ENCODE data around the gene BCAT1.
"Not testable (repeated sequence)": the region's sequence is repeated elsewhere in the genome, so short reads cannot be mapped to it uniquely, and the experiment has no call there.

Gene BCAT1

GRCh38 chr12:24926080-24926479, 22.8 kb downstream of the BCAT1 start:
- DNase-seq: not testable (repeated sequence)

- peak; percentile 3 for DNase-seq
These were observed 26.8 kb downstream of the BCAT1 start for GRCh38 chr12:24922090-24922489.

- DNase-seq: peak; percentile 3
These were observed 27.5 kb downstream of the BCAT1 start for GRCh38 chr12:24921251-24922038.

- no peak for DNase-seq
These were observed 28.8 kb downstream of the BCAT1 start for GRCh38 chr12:24920141-24920540.

GRCh38 chr12:24919346-24920001, 29.4 kb downstream of the BCAT1 start:
- no peak for DNase-seq

GRCh38 chr12:24918596-24918995, 30.3 kb downstream of the BCAT1 start:
- no peak for DNase-seq

GRCh38 chr12:24915501-24915900, 33.4 kb downstream of the BCAT1 start:
- DNase-seq: no peak

GRCh38 chr12:24913953-24914352, 34.9 kb downstream of the BCAT1 start:
- no peak for DNase-seq

GRCh38 chr12:24913130-24913529, 35.8 kb downstream of the BCAT1 start:
- no peak for DNase-seq

- no peak for DNase-seq
These were observed 37.6 kb downstream of the BCAT1 start for GRCh38 chr12:24911271-24911791.

- DNase-seq: not testable (repeated sequence)
These were observed 38.7 kb downstream of the BCAT1 start for GRCh38 chr12:24910192-24910591.

- peak; percentile 79 for DNase-seq
These were observed 39.2 kb downstream of the BCAT1 start for GRCh38 chr12:24909667-24910066.

GRCh38 chr12:24907464-24907863, 41.4 kb downstream of the BCAT1 start:
- no peak for DNase-seq

GRCh38 chr12:24906141-24906540, 42.8 kb downstream of the BCAT1 start:
- DNase-seq: no peak

GRCh38 chr12:24905431-24905830, 43.5 kb downstream of the BCAT1 start:
- no peak for DNase-seq

GRCh38 chr12:24904871-24905270, 44.0 kb downstream of the BCAT1 start:
- no peak for DNase-seq

GRCh38 chr12:24903329-24904088, 45.4 kb downstream of the BCAT1 start:
- DNase-seq: peak; percentile 58

GRCh38 chr12:24902511-24903328, 46.2 kb downstream of the BCAT1 start:
- no peak for DNase-seq

- no peak for DNase-seq
These were observed 47.1 kb downstream of the BCAT1 start for GRCh38 chr12:24901576-24902461.

- no peak for DNase-seq
These were observed 48.7 kb downstream of the BCAT1 start for GRCh38 chr12:24900196-24900595.

- DNase-seq: no peak
These were observed 49.3 kb downstream of the BCAT1 start for GRCh38 chr12:24899503-24900075.

Measured in MV-4-11 (cell line).